DND-41 (cell line): Measurements from ENCODE around the gene CDC20.

ENCODE experiments used
- EZH2 ChIP-seq: IDR thresholded peaks from 3 replicates; pipeline ENCODE4 v1.6.1; 2012; ENCODE audit warnings: borderline replicate concordance, low read depth, mild to moderate bottlenecking, moderate library complexity, low read length, inconsistent platforms; ENCODE audit not compliant: severe bottlenecking
- TF ChIP-seq, protein P1 (sequence below): IDR thresholded peaks from 2 replicates; pipeline ENCODE4 v1.5.1; 2012; ENCODE audit warnings: borderline replicate concordance, low read length, moderate library complexity, mild to moderate bottlenecking; ENCODE audit not compliant: poor library complexity, severe bottlenecking; ENCODE audit errors: extremely low read depth

DNA sequence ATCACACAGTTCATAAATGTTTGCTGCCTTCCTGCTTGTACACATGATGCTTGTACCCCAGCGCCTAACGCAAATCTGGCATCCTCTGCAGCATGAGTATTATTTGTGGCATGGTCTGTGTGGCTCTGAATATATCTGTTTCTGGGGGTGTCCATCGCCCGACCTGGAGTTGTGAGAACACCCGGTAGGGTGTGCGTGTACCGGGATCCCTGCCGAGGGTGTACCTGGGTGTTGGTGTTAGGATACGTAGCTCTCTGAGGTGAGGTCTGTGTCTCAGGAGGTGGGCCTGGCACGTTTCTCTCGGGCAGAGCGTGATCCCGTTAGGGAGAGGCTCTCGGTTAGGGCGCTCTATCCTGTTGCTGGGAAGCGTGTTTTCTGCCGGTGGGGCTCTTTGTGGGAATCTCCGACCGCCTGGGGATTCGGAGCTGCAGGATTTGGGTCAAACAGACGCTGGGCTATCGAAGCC, 10.4 kb upstream of the CDC20 start:
- TF ChIP-seq, protein P1, sequence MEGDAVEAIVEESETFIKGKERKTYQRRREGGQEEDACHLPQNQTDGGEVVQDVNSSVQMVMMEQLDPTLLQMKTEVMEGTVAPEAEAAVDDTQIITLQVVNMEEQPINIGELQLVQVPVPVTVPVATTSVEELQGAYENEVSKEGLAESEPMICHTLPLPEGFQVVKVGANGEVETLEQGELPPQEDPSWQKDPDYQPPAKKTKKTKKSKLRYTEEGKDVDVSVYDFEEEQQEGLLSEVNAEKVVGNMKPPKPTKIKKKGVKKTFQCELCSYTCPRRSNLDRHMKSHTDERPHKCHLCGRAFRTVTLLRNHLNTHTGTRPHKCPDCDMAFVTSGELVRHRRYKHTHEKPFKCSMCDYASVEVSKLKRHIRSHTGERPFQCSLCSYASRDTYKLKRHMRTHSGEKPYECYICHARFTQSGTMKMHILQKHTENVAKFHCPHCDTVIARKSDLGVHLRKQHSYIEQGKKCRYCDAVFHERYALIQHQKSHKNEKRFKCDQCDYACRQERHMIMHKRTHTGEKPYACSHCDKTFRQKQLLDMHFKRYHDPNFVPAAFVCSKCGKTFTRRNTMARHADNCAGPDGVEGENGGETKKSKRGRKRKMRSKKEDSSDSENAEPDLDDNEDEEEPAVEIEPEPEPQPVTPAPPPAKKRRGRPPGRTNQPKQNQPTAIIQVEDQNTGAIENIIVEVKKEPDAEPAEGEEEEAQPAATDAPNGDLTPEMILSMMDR = no peak
- no peak for TF ChIP-seq EZH2
